WTC11 (cell line): ENCODE results near the gene UIMC1. TPM values are rescaled to one million over a fixed set of nuclear protein-coding genes. Genes with fewer than 3 reads are reported as not detected.

ENCODE experiments used
- ATAC-seq: fragments of 200-7000 bp; cut with Tn5 transposase; 2 replicates; pipeline ENCODE4 v1.10.0; 2021; ENCODE audit warnings: mild to moderate bottlenecking, moderate library complexity
- CTCF ChIA-PET: fragments of 300-600 bp; sonication (Branson Sonifier 250); formaldehyde crosslinking; loops from one replicate; lab custom pipeline; 2021; ENCODE audit warnings: antibody characterized with exemption; lab: Charles Lee
- POLR2A ChIA-PET: fragments of 350-600 bp; sonication (Branson Sonifier 250); formaldehyde crosslinking; loops from one replicate; lab custom pipeline; 2021; ENCODE audit warnings: antibody characterized with exemption; lab: Charles Lee
- DNase-seq: peaks from one replicate; pipeline ENCODE4 v3.0.0; 2021; ENCODE audit warnings: low spot score
- H3K27ac Mint-ChIP-seq: 2 replicates; pipeline ENCODE4 v1.8.0; 2021; ENCODE audit warnings: mixed read lengths
- H3K27me3 Mint-ChIP-seq: 2 replicates; pipeline ENCODE4 v1.8.0; 2021; ENCODE audit warnings: low read depth, mild to moderate bottlenecking, moderate library complexity, mixed read lengths
- H3K36me3 Mint-ChIP-seq: 2 replicates; pipeline ENCODE4 v1.8.0; 2021; ENCODE audit warnings: mixed read lengths
- H3K4me1 Mint-ChIP-seq: 2 replicates; pipeline ENCODE4 v1.8.0; 2022; ENCODE audit warnings: mixed read lengths
- H3K4me3 Mint-ChIP-seq: 2 replicates; pipeline ENCODE4 v1.8.0; 2021; ENCODE audit warnings: mild to moderate bottlenecking, moderate library complexity, mixed read lengths
- H3K9me3 Mint-ChIP-seq: 2 replicates; pipeline ENCODE4 v1.8.0; 2021; ENCODE audit warnings: mixed read lengths
- ARID4B ChIP-seq: sonication (generic); formaldehyde crosslinking; IDR thresholded peaks from 2 replicates; pipeline ENCODE4 v1.8.0; 2023; ENCODE audit warnings: missing genetic modification reagents, mild to moderate bottlenecking, borderline replicate concordance
- ETV6 ChIP-seq: sonication (generic); formaldehyde crosslinking; IDR thresholded peaks from 2 replicates; pipeline ENCODE4 v1.8.1; 2022; ENCODE audit warnings: mild to moderate bottlenecking, missing genetic modification reagents
- FOXK1 ChIP-seq: sonication (generic); formaldehyde crosslinking; IDR thresholded peaks from 2 replicates; pipeline ENCODE4 v1.8.0; 2022; ENCODE audit warnings: mild to moderate bottlenecking, moderate library complexity, missing genetic modification reagents
- FOXP4 ChIP-seq: sonication (generic); formaldehyde crosslinking; IDR thresholded peaks from 2 replicates; pipeline ENCODE4 v1.8.0; 2022; ENCODE audit warnings: mild to moderate bottlenecking, missing genetic modification reagents
- GTF2I ChIP-seq: fragments of 250-450 bp; sonication (Bioruptor Pico); conservative IDR thresholded peaks from 2 replicates; pipeline ENCODE4 v1.4.0; 2021; ENCODE audit warnings: mild to moderate bottlenecking
- HMGA2 ChIP-seq: fragments of 250-450 bp; sonication (Bioruptor Pico); IDR thresholded peaks from 2 replicates; pipeline ENCODE4 v1.4.0; 2021; ENCODE audit warnings: mild to moderate bottlenecking, moderate library complexity
- KAT7 ChIP-seq: sonication (generic); formaldehyde crosslinking; IDR thresholded peaks from 2 replicates; pipeline ENCODE4 v1.8.1; 2023; ENCODE audit warnings: missing genetic modification reagents, mild to moderate bottlenecking, borderline replicate concordance
- MAX ChIP-seq: sonication (generic); formaldehyde crosslinking; IDR thresholded peaks from 2 replicates; pipeline ENCODE4 v1.8.0; 2022; ENCODE audit warnings: mild to moderate bottlenecking, missing genetic modification reagents
- NFATC4 ChIP-seq: fragments of 250-450 bp; sonication (Bioruptor Pico); IDR thresholded peaks from 2 replicates; pipeline ENCODE4 v1.9.0; 2021; ENCODE audit warnings: mild to moderate bottlenecking
- NR1H2 ChIP-seq: sonication (generic); formaldehyde crosslinking; IDR thresholded peaks from 2 replicates; pipeline ENCODE4 v1.9.0; 2021; ENCODE audit warnings: mild to moderate bottlenecking, moderate library complexity, missing genetic modification reagents
- RELA ChIP-seq: sonication (generic); formaldehyde crosslinking; IDR thresholded peaks from 2 replicates; pipeline ENCODE4 v1.8.1; 2022; ENCODE audit warnings: missing genetic modification reagents, mild to moderate bottlenecking, borderline replicate concordance
- SMAD3 ChIP-seq: sonication (generic); formaldehyde crosslinking; IDR thresholded peaks from 2 replicates; pipeline ENCODE4 v1.8.0; 2022; ENCODE audit warnings: missing genetic modification reagents, mild to moderate bottlenecking, borderline replicate concordance
- TEAD1 ChIP-seq: sonication (generic); formaldehyde crosslinking; IDR thresholded peaks from 2 replicates; pipeline ENCODE4 v1.8.0; 2022; ENCODE audit warnings: mild to moderate bottlenecking, missing genetic modification reagents
- ZBTB43 ChIP-seq: sonication (generic); formaldehyde crosslinking; IDR thresholded peaks from 2 replicates; pipeline ENCODE4 v1.8.1; 2023; ENCODE audit warnings: mild to moderate bottlenecking, missing genetic modification reagents
- ZNF219 ChIP-seq: sonication (generic); formaldehyde crosslinking; IDR thresholded peaks from 2 replicates; pipeline ENCODE4 v1.8.0; 2023; ENCODE audit warnings: missing genetic modification reagents, mild to moderate bottlenecking, borderline replicate concordance
- ZNF317 ChIP-seq: sonication (generic); formaldehyde crosslinking; IDR thresholded peaks from 2 replicates; pipeline ENCODE4 v1.8.1; 2023; ENCODE audit warnings: low read depth, mild to moderate bottlenecking, moderate library complexity, missing genetic modification reagents, borderline replicate concordance
- ZNF532 ChIP-seq: fragments of 250-450 bp; sonication (Bioruptor Pico); IDR thresholded peaks from 2 replicates; pipeline ENCODE4 v1.9.0; 2021; ENCODE audit warnings: mild to moderate bottlenecking, borderline replicate concordance
- ZNF671 ChIP-seq: fragments of 250-450 bp; sonication (Bioruptor Pico); IDR thresholded peaks from 2 replicates; pipeline ENCODE4 v1.8.0; 2021; ENCODE audit warnings: mild to moderate bottlenecking
- total RNA-seq: library from RNA; stranded (reverse); gene quantifications from 3 replicates; pipeline ENCODE4 v1.2.3, GENCODE V29; 2021

Gene UIMC1
- total RNA-seq, 1 experiment from 2014 or later, result 48.0 TPM

- no peak for ATAC-seq
- ChIA-PET POLR2A (no interaction called here), CTCF (interaction anchor here (0.7 to 1.3 kb wide), 2 partner anchors 41 to 311 kb away, joined by 3 to 4 read pairs; partner anchors contain the start of gene FGFR4)
- Mint-ChIP-seq H3K4me3 (no peak overlapping the region), H3K36me3 (peaks cover 42% of the 10 kb centered on the region), H3K27ac (no peak overlapping the region), H3K9me3 (no peaks in the 10 kb centered on the region), H3K27me3 (no peaks in the 10 kb centered on the region), H3K4me1 (no peaks in the 10 kb centered on the region)
- no peak for TF ChIP-seq NR1H2
- TF ChIP-seq ZNF219 (CRISPR knock-in tag), result no peak
- TF ChIP-seq TEAD1 (CRISPR knock-in tag), result no peak
- TF ChIP-seq ARID4B, result no peak
- TF ChIP-seq ZBTB43 (CRISPR knock-in tag), result no peak
- TF ChIP-seq FOXK1 (CRISPR knock-in tag), result no peak
- TF ChIP-seq FOXP4 (CRISPR knock-in tag), result no peak
- TF ChIP-seq RELA, result no peak
- TF ChIP-seq MAX, result no peak
- no peak for TF ChIP-seq ZNF317 (CRISPR knock-in tag)
- no peak for TF ChIP-seq ZNF671 (CRISPR knock-in tag)
- no peak for TF ChIP-seq NFATC4 (CRISPR knock-in tag)
- TF ChIP-seq ZNF532 (CRISPR knock-in tag), result no peak
- no peak for TF ChIP-seq GTF2I (CRISPR knock-in tag)
- TF ChIP-seq ETV6, result no peak
- TF ChIP-seq HMGA2 (CRISPR knock-in tag), result no peak
- no peak for TF ChIP-seq KAT7 (CRISPR knock-in tag)
- no peak for TF ChIP-seq SMAD3 (CRISPR knock-in tag)
- no peak for DNase-seq
These were observed 39.1 kb upstream of the UIMC1 start for GRCh38 chr5:177045631-177046030.
